T follicular helper cell (primary cell): Measurements from ENCODE around the gene SLC4A1.

Experiments
- DNase-seq: peaks from one replicate; pipeline ENCODE4 v3.0.0-alpha.2; 2020; ENCODE audit warnings: low read depth

The SLC4A1 gene

GRCh38 chr17:44205962-44206824, 61.7 kb downstream of the SLC4A1 start:
- no peak for DNase-seq

GRCh38 chr17:44204441-44204882, 63.5 kb downstream of the SLC4A1 start:
- DNase-seq = no peak

GRCh38 chr17:44203731-44204440, 64.0 kb downstream of the SLC4A1 start:
- DNase-seq = no peak

- no peak for DNase-seq
Observed at GRCh38 chr17:44202756-44203155, 65.2 kb downstream of the SLC4A1 start.

GRCh38 chr17:44200478-44201155, 67.3 kb downstream of the SLC4A1 start:
- DNase-seq = no peak

GRCh38 chr17:44199553-44200477, 68.1 kb downstream of the SLC4A1 start, which contains the start of gene ATXN7L3:
TSS of gene ATXN7L3 (minus strand) at chr17:44199884. CDS start at chr17:44198070, 1,814 bp downstream.
- DNase-seq = peak; percentile 99

GRCh38 chr17:44198721-44199552, 69.0 kb downstream of the SLC4A1 start:
- peak; percentile 39 for DNase-seq
